Glomerular visceral epithelial cell (primary cell): ENCODE data around the gene TNPO1.

ENCODE experiments used
- DNase-seq: peaks from one replicate; pipeline ENCODE4 v3.0.0-alpha.2; 2016; ENCODE audit errors: extremely low spot score

Gene TNPO1

GRCh38 chr5:72818866-72819534 lies 2.5 kb downstream of the TNPO1 start:
- DNase-seq, result peak; percentile 67

GRCh38 chr5:72821776-72822175 lies 5.3 kb downstream of the TNPO1 start:
- no peak for DNase-seq

GRCh38 chr5:72822944-72823343 lies 6.5 kb downstream of the TNPO1 start:
- DNase-seq, result no peak

GRCh38 chr5:72829707-72830106 lies 13.2 kb downstream of the TNPO1 start:
- DNase-seq, result no peak

- no peak for DNase-seq
Measured at GRCh38 chr5:72830362-72830761, 13.9 kb downstream of the TNPO1 start.

- DNase-seq, result no peak
Measured at GRCh38 chr5:72831685-72832084, 15.2 kb downstream of the TNPO1 start.

GRCh38 chr5:72834924-72835323 lies 18.5 kb downstream of the TNPO1 start:
- DNase-seq, result no peak

GRCh38 chr5:72835633-72836032 lies 19.2 kb downstream of the TNPO1 start:
- no peak for DNase-seq

- no peak for DNase-seq
Measured at GRCh38 chr5:72836810-72837209, 20.3 kb downstream of the TNPO1 start.

GRCh38 chr5:72837524-72838096 lies 21.1 kb downstream of the TNPO1 start:
- peak; percentile 76 for DNase-seq

GRCh38 chr5:72840041-72840440 lies 23.6 kb downstream of the TNPO1 start:
- DNase-seq, result no peak

GRCh38 chr5:72841756-72842535 lies 25.5 kb downstream of the TNPO1 start:
- no peak for DNase-seq

- DNase-seq, result peak; percentile 51
Measured at GRCh38 chr5:72842816-72843215, 26.4 kb downstream of the TNPO1 start.

- DNase-seq, result no peak
Measured at GRCh38 chr5:72844218-72844603, 27.8 kb downstream of the TNPO1 start.

GRCh38 chr5:72845889-72846288 lies 29.4 kb downstream of the TNPO1 start:
- DNase-seq, result no peak

GRCh38 chr5:72846483-72846882 lies 30.0 kb downstream of the TNPO1 start:
- DNase-seq, result no peak

GRCh38 chr5:72847439-72847838 lies 31.0 kb downstream of the TNPO1 start:
- no peak for DNase-seq

- DNase-seq, result peak; percentile 91
Measured at GRCh38 chr5:72847989-72848473, 31.6 kb downstream of the TNPO1 start.

GRCh38 chr5:72848474-72849428 lies 32.3 kb downstream of the TNPO1 start:
- peak; percentile 51 for DNase-seq

GRCh38 chr5:72849546-72849945 lies 33.1 kb downstream of the TNPO1 start:
- DNase-seq, result no peak

GRCh38 chr5:72850113-72850512 lies 33.7 kb downstream of the TNPO1 start:
- DNase-seq, result no peak

- DNase-seq, result no peak
Measured at GRCh38 chr5:72852356-72852755, 35.9 kb downstream of the TNPO1 start.
